Measurements from ENCODE around the gene SENP8.
"Not testable (repeated sequence)": the region's sequence is repeated elsewhere in the genome, so short reads cannot be mapped to it uniquely, and the experiment has no call there.

The SENP8 gene

DNA sequence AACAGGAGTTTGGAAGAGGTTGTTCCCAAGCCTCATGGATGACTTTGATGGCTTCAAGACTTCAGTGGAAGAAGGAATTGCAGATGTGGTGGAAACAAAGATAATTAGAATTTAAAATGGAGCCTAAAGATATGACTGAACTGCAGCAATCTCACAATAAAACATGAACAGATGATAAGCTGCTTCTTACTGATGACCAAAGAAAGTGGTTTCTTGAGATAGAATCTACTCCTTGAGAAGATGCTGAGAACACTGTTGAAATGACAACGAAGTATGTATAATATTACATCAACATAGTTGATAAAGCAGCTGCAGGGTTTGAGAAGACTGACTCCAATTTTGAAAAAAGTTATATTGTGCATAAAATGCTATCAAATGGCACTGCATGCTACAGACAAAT lies 21.4 kb upstream of the SENP8 start:
- H3K4me1 ChIP-seq (ENCODE audit: low read depth, poor library complexity, severe bottlenecking) = no peaks in the 10 kb centered on the region
- H3K27ac ChIP-seq = no peak overlapping the region
- no peaks in the 10 kb centered on the region for H3K27me3 ChIP-seq (ENCODE audit: insufficient read depth, low read depth)
- no peak overlapping the region for H3K4me2 ChIP-seq
- no peaks in the 10 kb centered on the region for H4K20me1 ChIP-seq (ENCODE audit: insufficient read depth)
- no peak overlapping the region for H3K9ac ChIP-seq
- no peaks in the 10 kb centered on the region for H3K36me3 ChIP-seq (ENCODE audit: insufficient read depth)
- H3K4me3 ChIP-seq (IDR thresholded peaks at IDR 0.05; ENCODE audit: insufficient read depth, low read depth, low read length) = no peak overlapping the region
- no peaks in the 10 kb centered on the region for H3K79me2 ChIP-seq (ENCODE audit: insufficient read depth, low read depth)
- no peak for TF ChIP-seq CTCF (conservative IDR thresholded peaks at IDR 0.05; ENCODE audit: low read depth, low read length)
- H2AFZ ChIP-seq (ENCODE audit: low read depth) = no peak overlapping the region

DNA sequence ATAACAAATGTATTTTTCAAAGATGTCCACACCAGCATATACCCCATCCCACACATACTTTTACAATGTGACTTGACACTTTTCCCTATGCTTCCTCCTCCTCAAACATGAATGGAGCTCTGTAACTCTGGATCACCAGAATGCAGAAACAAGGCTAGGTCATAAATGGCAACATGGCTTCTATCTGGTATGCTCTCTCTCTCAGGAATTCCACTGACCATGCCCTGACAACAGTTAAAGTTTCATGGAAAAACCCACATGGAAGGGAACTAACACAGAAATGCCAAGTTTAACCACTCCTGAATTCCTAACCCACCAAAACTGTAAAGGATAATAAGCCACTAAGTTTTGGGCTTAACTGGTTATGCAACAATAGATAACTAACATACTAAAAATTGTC lies 20.2 kb upstream of the SENP8 start:
- no peak overlapping the region for H3K4me3 ChIP-seq (IDR thresholded peaks at IDR 0.05; ENCODE audit: insufficient read depth, low read depth, low read length)
- no peaks in the 10 kb centered on the region for H3K36me3 ChIP-seq (ENCODE audit: insufficient read depth)
- no peaks in the 10 kb centered on the region for H4K20me1 ChIP-seq (ENCODE audit: insufficient read depth)
- no peak overlapping the region for H3K9ac ChIP-seq
- H3K27ac ChIP-seq = no peak overlapping the region
- no peaks in the 10 kb centered on the region for H3K27me3 ChIP-seq (ENCODE audit: insufficient read depth, low read depth)
- H3K79me2 ChIP-seq (ENCODE audit: insufficient read depth, low read depth) = no peaks in the 10 kb centered on the region
- TF ChIP-seq CTCF (conservative IDR thresholded peaks at IDR 0.05; ENCODE audit: low read depth, low read length) = no peak
- H3K4me1 ChIP-seq (ENCODE audit: low read depth, poor library complexity, severe bottlenecking) = no peaks in the 10 kb centered on the region
- H2AFZ ChIP-seq (ENCODE audit: low read depth) = no peak overlapping the region
- H3K4me2 ChIP-seq = no peak overlapping the region

- Histone ChIP-seq H3K4me2 (no peak overlapping the region), H3K36me3 (ENCODE audit: insufficient read depth) (no peaks in the 10 kb centered on the region), H4K20me1 (ENCODE audit: insufficient read depth) (no peaks in the 10 kb centered on the region), H3K4me3 (IDR thresholded peaks at IDR 0.05; ENCODE audit: insufficient read depth, low read depth, low read length) (no peak overlapping the region), H3K4me1 (ENCODE audit: low read depth, poor library complexity, severe bottlenecking) (no peaks in the 10 kb centered on the region), H3K27ac (no peak overlapping the region), H3K79me2 (ENCODE audit: insufficient read depth, low read depth) (no peaks in the 10 kb centered on the region), H2AFZ (ENCODE audit: low read depth) (no peak overlapping the region), H3K9ac (no peak overlapping the region), H3K27me3 (ENCODE audit: insufficient read depth, low read depth) (no peaks in the 10 kb centered on the region)
- TF ChIP-seq CTCF (conservative IDR thresholded peaks at IDR 0.05; ENCODE audit: low read depth, low read length) = no peak
These were observed 19.0 kb upstream of the SENP8 start for GRCh38 chr15:72099155-72099554.

DNA sequence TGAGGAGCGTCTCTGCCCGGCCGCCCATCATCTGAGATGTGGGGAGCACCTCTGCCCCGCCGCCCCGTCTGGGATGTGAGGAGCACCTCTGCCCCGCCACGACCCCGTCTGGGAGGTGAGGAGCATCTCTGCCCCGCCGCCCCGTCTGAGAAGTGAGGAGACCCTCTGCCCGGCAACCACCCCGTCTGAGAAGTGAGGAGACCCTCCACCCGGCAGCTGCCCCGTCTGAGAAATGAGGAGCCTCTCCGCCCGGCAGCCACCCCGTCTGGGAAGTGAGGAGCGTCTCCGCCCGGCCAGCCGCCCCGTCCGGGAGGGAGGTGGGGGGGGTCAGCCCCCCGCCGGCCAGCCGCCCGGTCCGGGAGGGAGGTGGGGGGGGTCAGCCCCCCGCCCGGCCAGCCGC lies 17.7 kb upstream of the SENP8 start:
- H2AFZ ChIP-seq (ENCODE audit: low read depth); H3K4me1 ChIP-seq (ENCODE audit: low read depth, poor library complexity, severe bottlenecking); H3K27ac ChIP-seq; H3K4me2 ChIP-seq; H3K9ac ChIP-seq; H4K20me1 ChIP-seq (ENCODE audit: insufficient read depth); H3K36me3 ChIP-seq (ENCODE audit: insufficient read depth); H3K4me3 ChIP-seq (IDR thresholded peaks at IDR 0.05; ENCODE audit: insufficient read depth, low read depth, low read length); H3K79me2 ChIP-seq (ENCODE audit: insufficient read depth, low read depth); H3K27me3 ChIP-seq (ENCODE audit: insufficient read depth, low read depth): not testable (repeated sequence)

DNA sequence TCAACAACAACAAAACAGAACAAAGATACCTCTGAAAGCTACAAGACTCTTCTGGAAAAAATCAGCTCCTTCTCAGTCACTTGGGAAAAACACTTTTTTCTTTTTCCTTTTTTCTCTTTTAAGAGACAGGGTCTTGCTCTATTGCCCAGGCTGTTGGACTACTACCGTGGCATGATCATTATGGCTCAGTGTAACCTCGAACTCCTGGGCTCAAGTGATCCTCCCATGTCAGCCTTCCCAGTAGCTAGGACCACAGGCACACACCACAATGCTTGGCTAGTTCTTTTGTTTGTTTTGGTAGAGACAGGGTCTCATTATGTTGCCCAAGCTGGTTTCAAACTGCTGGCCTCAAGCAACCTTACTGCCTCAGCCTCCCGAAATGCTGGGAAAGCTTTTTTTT lies 13.1 kb upstream of the SENP8 start:
- H2AFZ ChIP-seq (ENCODE audit: low read depth) = no peak overlapping the region
- H3K4me3 ChIP-seq (IDR thresholded peaks at IDR 0.05; ENCODE audit: insufficient read depth, low read depth, low read length) = no peak overlapping the region
- H4K20me1 ChIP-seq (ENCODE audit: insufficient read depth) = no peaks in the 10 kb centered on the region
- no peaks in the 10 kb centered on the region for H3K36me3 ChIP-seq (ENCODE audit: insufficient read depth)
- no peaks in the 10 kb centered on the region for H3K4me1 ChIP-seq (ENCODE audit: low read depth, poor library complexity, severe bottlenecking)
- H3K27me3 ChIP-seq (ENCODE audit: insufficient read depth, low read depth) = no peaks in the 10 kb centered on the region
- H3K4me2 ChIP-seq = no peak overlapping the region
- H3K9ac ChIP-seq = no peak overlapping the region
- no peak for TF ChIP-seq CTCF (conservative IDR thresholded peaks at IDR 0.05; ENCODE audit: low read depth, low read length)
- H3K79me2 ChIP-seq (ENCODE audit: insufficient read depth, low read depth) = no peaks in the 10 kb centered on the region
- no peak overlapping the region for H3K27ac ChIP-seq
